Measurements from ENCODE around the gene ZNF280D.

- TF ChIP-seq POLR2A (IDR thresholded peaks at IDR 0.05) (no peak), POLR2AphosphoS5 (IDR thresholded peaks at IDR 0.05) (no peak)
- TF ChIP-seq, protein P1, sequence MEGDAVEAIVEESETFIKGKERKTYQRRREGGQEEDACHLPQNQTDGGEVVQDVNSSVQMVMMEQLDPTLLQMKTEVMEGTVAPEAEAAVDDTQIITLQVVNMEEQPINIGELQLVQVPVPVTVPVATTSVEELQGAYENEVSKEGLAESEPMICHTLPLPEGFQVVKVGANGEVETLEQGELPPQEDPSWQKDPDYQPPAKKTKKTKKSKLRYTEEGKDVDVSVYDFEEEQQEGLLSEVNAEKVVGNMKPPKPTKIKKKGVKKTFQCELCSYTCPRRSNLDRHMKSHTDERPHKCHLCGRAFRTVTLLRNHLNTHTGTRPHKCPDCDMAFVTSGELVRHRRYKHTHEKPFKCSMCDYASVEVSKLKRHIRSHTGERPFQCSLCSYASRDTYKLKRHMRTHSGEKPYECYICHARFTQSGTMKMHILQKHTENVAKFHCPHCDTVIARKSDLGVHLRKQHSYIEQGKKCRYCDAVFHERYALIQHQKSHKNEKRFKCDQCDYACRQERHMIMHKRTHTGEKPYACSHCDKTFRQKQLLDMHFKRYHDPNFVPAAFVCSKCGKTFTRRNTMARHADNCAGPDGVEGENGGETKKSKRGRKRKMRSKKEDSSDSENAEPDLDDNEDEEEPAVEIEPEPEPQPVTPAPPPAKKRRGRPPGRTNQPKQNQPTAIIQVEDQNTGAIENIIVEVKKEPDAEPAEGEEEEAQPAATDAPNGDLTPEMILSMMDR (IDR thresholded peaks at IDR 0.05) = no peak
These were observed 6.2 kb upstream of the ZNF280D start for GRCh38 chr15:56739474-56739873.

All from transverse colon (tissue), 4 donors.